Activated CD4-positive, alpha-beta T cell treated with anti-CD3 and anti-CD28 coated beads, Interleukin-2, amount 50 U/mL, for 1 hour (primary cell): Measurements from ENCODE around the gene NLGN4X.

ENCODE experiments used
- DNase-seq: peaks from one replicate; pipeline ENCODE4 v3.0.0-alpha.2; 2020

Gene NLGN4X

GRCh38 chrX:5842601-5843000, 386.1 kb downstream of the NLGN4X start:
- DNase-seq: no peak
